ENCODE measurements around the gene RPS8. TPM values are rescaled to one million over a fixed set of nuclear protein-coding genes. Genes with fewer than 3 reads are reported as not detected.
"Not testable (repeated sequence)": the region's sequence is repeated elsewhere in the genome, so short reads cannot be mapped to it uniquely, and the experiment has no call there.

The RPS8 gene
- total RNA-seq, 1 donor from 2014 or later = 3,767 TPM

DNA sequence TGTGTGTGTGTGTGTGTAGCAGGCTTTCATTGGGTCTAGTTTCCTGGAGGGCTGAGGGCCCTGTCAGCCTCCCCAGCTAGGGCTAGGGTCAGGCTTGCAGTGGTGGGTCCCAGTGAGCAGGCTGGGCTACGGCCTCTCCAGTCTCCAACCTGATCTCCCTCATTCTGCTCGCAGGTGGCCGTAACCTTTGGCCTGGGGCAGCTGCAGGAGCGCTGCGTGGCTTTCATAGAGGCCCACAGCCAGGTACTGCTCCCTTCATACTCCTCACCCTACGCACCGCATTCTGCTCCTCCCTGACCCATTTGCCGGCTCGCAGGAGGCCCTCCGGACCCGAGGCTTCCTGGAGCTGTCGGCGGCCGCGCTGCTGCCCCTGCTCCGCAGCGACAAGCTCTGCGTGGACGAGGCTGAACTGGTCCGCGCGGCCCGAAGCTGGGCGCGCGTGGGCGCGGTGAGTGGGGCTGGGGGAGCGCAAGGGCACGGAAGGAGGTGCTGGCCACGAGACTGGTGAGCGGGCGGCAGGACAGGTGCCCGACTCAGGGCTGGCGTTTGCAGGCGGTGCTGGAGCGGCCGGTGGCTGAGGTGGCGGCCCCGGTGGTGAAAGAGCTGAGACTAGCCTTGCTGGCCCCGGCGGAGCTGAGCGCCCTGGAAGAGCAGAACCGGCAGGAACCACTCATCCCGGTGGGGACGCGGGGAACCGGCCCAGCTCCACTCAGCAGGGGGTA, 37.6 kb downstream of the RPS8 start:
- DNase-seq (no peak), ATAC-seq (ENCODE audit: low read depth) (no peak)
- Mint-ChIP-seq H3K27me3 (no peaks in the 10 kb centered on the region), H3K9me3 (no peaks in the 10 kb centered on the region), H3K4me1 (peaks cover 63% of the 10 kb centered on the region), H3K4me3 (peak overlapping the region; percentile 11), H3K27ac (peak overlapping the region; percentile 50), H3K36me3 (ENCODE audit: low read depth) (peaks cover 14% of the 10 kb centered on the region)
- ChIA-PET CTCF (interaction anchor here (1.6 to 2.3 kb wide), 2 partner anchors 13 to 82 kb away, joined by 5 to 13 read pairs; partner anchors contain the start of genes PLK3 and RNU5D-1), POLR2A (interaction anchor here (0.6 to 9.4 kb wide), 20 partner anchors 7 to 1899 kb away, joined by 3 to 364 read pairs (median 8); partner anchors contain the start of genes BEST4, EIF2B3, HECTD3 and MUTYH)
- intact Hi-C loops (cut with micrococcal nuclease) = no loop called here
- TF ChIP-seq, protein P1, sequence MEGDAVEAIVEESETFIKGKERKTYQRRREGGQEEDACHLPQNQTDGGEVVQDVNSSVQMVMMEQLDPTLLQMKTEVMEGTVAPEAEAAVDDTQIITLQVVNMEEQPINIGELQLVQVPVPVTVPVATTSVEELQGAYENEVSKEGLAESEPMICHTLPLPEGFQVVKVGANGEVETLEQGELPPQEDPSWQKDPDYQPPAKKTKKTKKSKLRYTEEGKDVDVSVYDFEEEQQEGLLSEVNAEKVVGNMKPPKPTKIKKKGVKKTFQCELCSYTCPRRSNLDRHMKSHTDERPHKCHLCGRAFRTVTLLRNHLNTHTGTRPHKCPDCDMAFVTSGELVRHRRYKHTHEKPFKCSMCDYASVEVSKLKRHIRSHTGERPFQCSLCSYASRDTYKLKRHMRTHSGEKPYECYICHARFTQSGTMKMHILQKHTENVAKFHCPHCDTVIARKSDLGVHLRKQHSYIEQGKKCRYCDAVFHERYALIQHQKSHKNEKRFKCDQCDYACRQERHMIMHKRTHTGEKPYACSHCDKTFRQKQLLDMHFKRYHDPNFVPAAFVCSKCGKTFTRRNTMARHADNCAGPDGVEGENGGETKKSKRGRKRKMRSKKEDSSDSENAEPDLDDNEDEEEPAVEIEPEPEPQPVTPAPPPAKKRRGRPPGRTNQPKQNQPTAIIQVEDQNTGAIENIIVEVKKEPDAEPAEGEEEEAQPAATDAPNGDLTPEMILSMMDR (IDR thresholded peaks at IDR 0.05) = no peak

DNA sequence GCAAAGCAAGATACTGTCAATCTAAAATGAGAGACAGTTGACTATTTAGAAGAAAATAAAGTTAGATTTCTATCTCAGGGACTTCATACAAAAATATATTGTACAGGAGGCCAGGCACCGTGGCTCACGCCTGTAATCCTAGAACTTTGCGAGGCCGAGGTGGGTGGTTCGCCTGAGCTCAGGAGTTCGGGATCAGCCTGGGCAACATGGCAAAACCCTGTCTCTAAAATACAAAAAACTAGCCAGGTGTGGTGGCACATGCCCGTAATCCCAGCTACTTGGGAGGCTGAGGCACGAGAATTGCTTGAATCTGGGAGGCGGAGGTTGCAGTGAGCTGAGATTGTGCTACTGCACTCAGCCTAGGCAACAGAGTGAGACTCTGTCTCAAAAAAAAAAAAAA, 40.6 kb downstream of the RPS8 start:
- intact Hi-C loops (cut with micrococcal nuclease); H3K27ac Mint-ChIP-seq: not testable (repeated sequence)
- H3K4me1 Mint-ChIP-seq = peaks cover 57% of the 10 kb centered on the region

DNA sequence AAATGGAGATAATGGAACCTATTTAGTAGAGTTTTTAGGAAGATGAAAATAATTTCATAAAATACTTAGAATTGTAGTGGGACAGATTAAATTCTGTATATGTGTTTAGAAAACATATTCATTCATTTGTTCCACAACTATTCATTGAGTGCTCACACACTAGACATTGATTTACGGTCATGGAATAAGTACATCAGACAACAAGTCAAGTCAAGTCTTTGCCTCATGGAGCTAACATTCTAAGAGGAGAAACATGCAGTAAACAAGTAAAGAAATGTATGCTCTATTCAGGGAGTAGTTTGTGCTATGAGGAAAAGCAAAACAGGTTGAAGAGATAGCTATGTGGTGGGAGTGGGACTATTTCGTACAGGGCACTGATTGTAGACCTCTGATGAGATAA, 42.0 kb downstream of the RPS8 start:
- TF ChIP-seq, protein P1 (IDR thresholded peaks at IDR 0.05) = no peak
- Mint-ChIP-seq H3K4me1 (peaks cover 45% of the 10 kb centered on the region), H3K27ac (peak overlapping the region; percentile 54), H3K4me3 (no peak overlapping the region), H3K36me3 (ENCODE audit: low read depth) (peaks cover 11% of the 10 kb centered on the region), H3K9me3 (no peaks in the 10 kb centered on the region), H3K27me3 (no peaks in the 10 kb centered on the region)
- ATAC-seq (ENCODE audit: low read depth) (no peak), DNase-seq (no peak)
- ChIA-PET POLR2A (interaction anchor here (1.0 to 7.7 kb wide), 7 partner anchors 9 to 486 kb away, joined by 3 to 364 read pairs (median 113); partner anchors contain the start of genes BEST4, BTBD19, DYNLT4 and PLK3), CTCF (interaction anchor here (1.4 to 3.2 kb wide), 2 partner anchors 9 to 17 kb away, joined by 4 to 20 read pairs; partner anchors contain the start of genes BTBD19 and PLK3)
- intact Hi-C loops (cut with micrococcal nuclease) = no loop called here

More for the DNA sequence above, 40.6 kb downstream of the RPS8 start:
- POLR2A ChIA-PET = interaction anchor here (0.6 to 9.3 kb wide), 5 partner anchors 14 to 103 kb away, joined by 3 to 285 read pairs (median 8); partner anchors contain the start of genes PLK3 and RPS8
- ATAC-seq (ENCODE audit: low read depth); H3K9me3 Mint-ChIP-seq; H3K27me3 Mint-ChIP-seq; DNase-seq; H3K4me3 Mint-ChIP-seq; CTCF ChIA-PET: not testable (repeated sequence)
- H3K36me3 Mint-ChIP-seq (ENCODE audit: low read depth) = peaks cover 11% of the 10 kb centered on the region

DNA sequence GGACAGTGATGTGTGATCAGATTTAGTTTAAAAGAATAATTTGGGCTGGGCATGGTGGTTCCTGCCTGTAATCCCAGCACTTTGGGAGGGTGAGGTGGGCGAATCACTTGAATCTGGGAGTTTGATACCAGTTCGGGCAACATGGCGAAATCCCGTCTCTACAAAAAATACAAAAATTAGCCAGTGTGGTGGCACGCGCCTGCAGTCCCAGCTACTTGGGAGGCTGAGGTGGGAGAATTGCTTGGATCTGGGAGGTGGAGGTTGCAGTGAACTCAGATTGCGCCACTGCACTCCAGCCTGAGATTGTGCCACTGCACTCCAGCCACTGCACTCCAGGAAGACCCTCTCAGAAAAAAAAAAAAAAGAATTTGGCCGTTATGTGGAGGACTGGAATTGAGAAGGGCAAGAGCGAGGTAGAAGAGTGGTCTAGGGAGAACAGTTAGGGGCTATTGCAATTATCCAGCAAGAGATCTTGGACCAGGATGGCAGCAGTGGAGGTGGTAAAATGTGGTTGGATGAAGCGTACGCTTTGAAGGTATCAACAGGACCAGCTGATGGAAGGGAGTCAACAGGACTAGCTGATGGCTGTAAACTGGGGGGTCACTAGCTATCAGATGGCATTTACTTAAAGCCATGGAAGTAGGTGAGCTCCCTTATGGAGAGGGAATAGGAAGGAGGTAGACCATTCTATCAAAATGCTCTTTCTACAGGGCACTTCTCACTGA, 42.6 kb downstream of the RPS8 start:
- ATAC-seq (ENCODE audit: low read depth) = no peak
- peak overlapping the region; percentile 32 for H3K4me3 Mint-ChIP-seq
- H3K4me1 Mint-ChIP-seq = peaks cover 45% of the 10 kb centered on the region
- no peaks in the 10 kb centered on the region for H3K27me3 Mint-ChIP-seq
- TF ChIP-seq, protein P1 (IDR thresholded peaks at IDR 0.05) = no peak
- ChIA-PET POLR2A (interaction anchor here (1.0 to 7.7 kb wide), 8 partner anchors 9 to 486 kb away, joined by 3 to 364 read pairs (median 93); partner anchors contain the start of genes BEST4, BTBD19, DYNLT4 and PLK3), CTCF (interaction anchor here (1.4 to 3.2 kb wide), 5 partner anchors 8 to 96 kb away, joined by 4 to 20 read pairs (median 7); partner anchors contain the start of genes BTBD19 and PLK3)
- DNase-seq = no peak
- peak overlapping the region; percentile 100 for H3K27ac Mint-ChIP-seq
- intact Hi-C loops (cut with micrococcal nuclease) = no loop called here
- H3K9me3 Mint-ChIP-seq = no peaks in the 10 kb centered on the region
- peaks cover 11% of the 10 kb centered on the region for H3K36me3 Mint-ChIP-seq (ENCODE audit: low read depth)

DNA sequence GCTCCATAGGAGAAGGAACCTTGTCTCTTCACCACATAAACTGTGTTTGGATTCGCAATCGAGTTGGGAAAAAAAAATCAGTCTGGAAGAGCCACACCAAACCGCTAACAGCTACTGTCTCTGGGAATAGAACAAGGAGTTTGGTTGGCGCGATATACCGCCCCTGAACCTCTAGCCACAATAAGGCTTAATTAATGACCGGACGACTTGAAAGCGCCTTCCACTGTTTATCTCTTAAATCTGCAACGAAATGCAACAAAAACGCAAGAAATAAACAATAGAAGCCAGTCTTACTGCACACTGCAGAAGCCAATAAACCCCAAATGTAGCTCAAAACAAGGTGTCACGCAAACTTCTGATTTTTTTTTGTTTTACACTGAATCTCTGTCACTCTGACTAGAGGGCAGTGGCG, 43.9 kb downstream of the RPS8 start:
- no peak for ATAC-seq (ENCODE audit: low read depth)
- peaks cover 11% of the 10 kb centered on the region for H3K36me3 Mint-ChIP-seq (ENCODE audit: low read depth)
- no peaks in the 10 kb centered on the region for H3K27me3 Mint-ChIP-seq
- intact Hi-C loops (cut with micrococcal nuclease) = loop anchor here (1.0 kb wide), 7 partner anchors 9 to 98 kb away; partner anchors contain the start of genes PLK3, RNU5D-1 and RPS8
- H3K9me3 Mint-ChIP-seq = no peaks in the 10 kb centered on the region
- peaks cover 38% of the 10 kb centered on the region for H3K4me1 Mint-ChIP-seq
- H3K27ac Mint-ChIP-seq = peak overlapping the region; percentile 100
- ChIA-PET CTCF (interaction anchor here (0.6 to 3.2 kb wide), 13 partner anchors 9 to 97 kb away, joined by 3 to 20 read pairs (median 5); partner anchors contain the start of genes BEST4, BTBD19, PLK3 and RNU5D-1), POLR2A (interaction anchor here (0.5 to 7.7 kb wide), 37 partner anchors 9 to 764 kb away, joined by 3 to 364 read pairs (median 5); partner anchors contain the start of genes ARMH1, BEST4, BTBD19 and DYNLT4)
- peak overlapping the region; percentile 88 for H3K4me3 Mint-ChIP-seq
- TF ChIP-seq, protein P1 (IDR thresholded peaks at IDR 0.05) = no peak
- no peak for DNase-seq
